WTC11 (cell line): ENCODE measurements around the gene TM7SF3. TPM values are rescaled to one million over a fixed set of nuclear protein-coding genes. Genes with fewer than 3 reads are reported as not detected.

Experiments used
- ATAC-seq: fragments of 200-7000 bp; cut with Tn5 transposase; 2 replicates; pipeline ENCODE4 v1.10.0; 2021; ENCODE audit warnings: mild to moderate bottlenecking, moderate library complexity
- CTCF ChIA-PET: fragments of 300-600 bp; sonication (Branson Sonifier 250); formaldehyde crosslinking; loops from one replicate; lab custom pipeline; 2021; ENCODE audit warnings: antibody characterized with exemption; lab: Charles Lee
- POLR2A ChIA-PET: fragments of 350-600 bp; sonication (Branson Sonifier 250); formaldehyde crosslinking; loops from one replicate; lab custom pipeline; 2021; ENCODE audit warnings: antibody characterized with exemption; lab: Charles Lee
- DNase-seq: peaks from one replicate; pipeline ENCODE4 v3.0.0; 2021; ENCODE audit warnings: low spot score
- H3K27ac Mint-ChIP-seq: 2 replicates; pipeline ENCODE4 v1.8.0; 2021; ENCODE audit warnings: mixed read lengths
- H3K27me3 Mint-ChIP-seq: 2 replicates; pipeline ENCODE4 v1.8.0; 2021; ENCODE audit warnings: low read depth, mild to moderate bottlenecking, moderate library complexity, mixed read lengths
- H3K36me3 Mint-ChIP-seq: 2 replicates; pipeline ENCODE4 v1.8.0; 2021; ENCODE audit warnings: mixed read lengths
- H3K4me1 Mint-ChIP-seq: 2 replicates; pipeline ENCODE4 v1.8.0; 2022; ENCODE audit warnings: mixed read lengths
- H3K4me3 Mint-ChIP-seq: 2 replicates; pipeline ENCODE4 v1.8.0; 2021; ENCODE audit warnings: mild to moderate bottlenecking, moderate library complexity, mixed read lengths
- H3K9me3 Mint-ChIP-seq: 2 replicates; pipeline ENCODE4 v1.8.0; 2021; ENCODE audit warnings: mixed read lengths
- ESRRA ChIP-seq: sonication (generic); formaldehyde crosslinking; IDR thresholded peaks from 2 replicates; pipeline ENCODE4 v1.8.1; 2022; ENCODE audit warnings: mild to moderate bottlenecking, missing genetic modification reagents, borderline replicate concordance
- ETV6 ChIP-seq: sonication (generic); formaldehyde crosslinking; IDR thresholded peaks from 2 replicates; pipeline ENCODE4 v1.8.1; 2022; ENCODE audit warnings: mild to moderate bottlenecking, missing genetic modification reagents
- GRHL2 ChIP-seq: fragments of 250-450 bp; sonication (Bioruptor Pico); IDR thresholded peaks from 2 replicates; pipeline ENCODE4 v1.8.0; 2022; ENCODE audit warnings: mild to moderate bottlenecking, moderate library complexity; ENCODE audit not compliant: insufficient replicate concordance, severe bottlenecking
- MYBL2 ChIP-seq: sonication (generic); formaldehyde crosslinking; IDR thresholded peaks from 2 replicates; pipeline ENCODE4 v1.8.1; 2023; ENCODE audit warnings: mild to moderate bottlenecking, moderate library complexity, missing genetic modification reagents
- NFYB ChIP-seq: sonication (generic); formaldehyde crosslinking; conservative IDR thresholded peaks from 2 replicates; pipeline ENCODE4 v1.8.0; 2022; ENCODE audit warnings: low read depth, missing genetic modification reagents
- NR2C2 ChIP-seq: sonication (generic); formaldehyde crosslinking; IDR thresholded peaks from 2 replicates; pipeline ENCODE4 v1.8.0; 2022; ENCODE audit warnings: mild to moderate bottlenecking, missing genetic modification reagents
- TEAD1 ChIP-seq: sonication (generic); formaldehyde crosslinking; IDR thresholded peaks from 2 replicates; pipeline ENCODE4 v1.8.0; 2022; ENCODE audit warnings: mild to moderate bottlenecking, missing genetic modification reagents
- TP53 ChIP-seq: sonication (generic); formaldehyde crosslinking; IDR thresholded peaks from 2 replicates; pipeline ENCODE4 v1.8.1; 2023; ENCODE audit warnings: mild to moderate bottlenecking, missing genetic modification reagents
- USF2 ChIP-seq: sonication (generic); formaldehyde crosslinking; IDR thresholded peaks from 2 replicates; pipeline ENCODE4 v1.8.1; 2023; ENCODE audit warnings: mild to moderate bottlenecking, missing genetic modification reagents, moderate library complexity
- ZBTB43 ChIP-seq: sonication (generic); formaldehyde crosslinking; IDR thresholded peaks from 2 replicates; pipeline ENCODE4 v1.8.1; 2023; ENCODE audit warnings: mild to moderate bottlenecking, missing genetic modification reagents
- ZNF138 ChIP-seq: sonication (generic); formaldehyde crosslinking; conservative IDR thresholded peaks from 2 replicates; pipeline ENCODE4 v1.8.1; 2022; ENCODE audit warnings: mild to moderate bottlenecking, moderate library complexity, missing genetic modification reagents
- ZNF219 ChIP-seq: sonication (generic); formaldehyde crosslinking; IDR thresholded peaks from 2 replicates; pipeline ENCODE4 v1.8.0; 2023; ENCODE audit warnings: missing genetic modification reagents, mild to moderate bottlenecking, borderline replicate concordance
- ZSCAN18 ChIP-seq: fragments of 250-450 bp; sonication (Bioruptor Pico); IDR thresholded peaks from 2 replicates; pipeline ENCODE4 v2.1.2; 2022; ENCODE audit warnings: mild to moderate bottlenecking, moderate library complexity
- total RNA-seq: library from RNA; stranded (reverse); gene quantifications from 3 replicates; pipeline ENCODE4 v1.2.3, GENCODE V29; 2021
- TF ChIP-seq, protein P1 (sequence below): sonication (generic); formaldehyde crosslinking; conservative IDR thresholded peaks from 2 replicates; pipeline ENCODE4 v1.8.1; 2022; ENCODE audit warnings: mild to moderate bottlenecking, missing genetic modification reagents
- TF ChIP-seq, protein P2 (sequence below): sonication (generic); formaldehyde crosslinking; IDR thresholded peaks from 2 replicates; pipeline ENCODE4 v1.8.1; 2022; ENCODE audit warnings: missing genetic modification reagents, borderline replicate concordance

TM7SF3 gene
- total RNA-seq, 1 experiment from 2014 or later, result 75.3 TPM

DNA sequence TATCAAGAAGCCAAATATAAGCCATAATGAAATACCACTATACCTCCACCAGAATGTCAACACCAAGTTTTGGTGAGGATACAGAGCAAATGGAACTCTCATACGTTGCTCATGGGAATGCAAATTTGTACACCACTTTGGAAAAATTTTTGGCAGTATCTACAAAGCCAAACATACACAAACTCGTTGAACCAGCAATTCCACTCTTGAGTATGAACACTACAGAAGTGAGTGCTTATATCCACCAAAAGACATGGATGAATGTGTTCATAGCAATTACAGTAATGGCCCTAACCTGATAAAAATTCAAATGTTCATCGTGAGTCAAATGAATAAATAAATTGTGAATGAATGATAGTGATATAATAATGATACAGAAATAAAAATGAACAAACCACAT is 43.4 kb upstream of the TM7SF3 start (continued):
- TF ChIP-seq ZSCAN18, result no peak

GRCh38 chr12:27055966-27056365 is 41.8 kb upstream of the TM7SF3 start:
- TF ChIP-seq ESRRA (CRISPR knock-in tag) (no peak), NFYB (CRISPR knock-in tag) (no peak), ZNF138 (CRISPR knock-in tag) (no peak)
- TF ChIP-seq, all 79 proteins: peak for 0
- H3K9me3 Mint-ChIP-seq, result no peaks in the 10 kb centered on the region
- no peak overlapping the region for H3K4me3 Mint-ChIP-seq
- DNase-seq (no peak), ATAC-seq (no peak)
- H3K4me1 Mint-ChIP-seq, result no peaks in the 10 kb centered on the region
- ChIA-PET POLR2A (no interaction called here), CTCF (no interaction called here)
- H3K27ac Mint-ChIP-seq, result no peak overlapping the region
- no peaks in the 10 kb centered on the region for H3K36me3 Mint-ChIP-seq
- H3K27me3 Mint-ChIP-seq, result no peaks in the 10 kb centered on the region

DNA sequence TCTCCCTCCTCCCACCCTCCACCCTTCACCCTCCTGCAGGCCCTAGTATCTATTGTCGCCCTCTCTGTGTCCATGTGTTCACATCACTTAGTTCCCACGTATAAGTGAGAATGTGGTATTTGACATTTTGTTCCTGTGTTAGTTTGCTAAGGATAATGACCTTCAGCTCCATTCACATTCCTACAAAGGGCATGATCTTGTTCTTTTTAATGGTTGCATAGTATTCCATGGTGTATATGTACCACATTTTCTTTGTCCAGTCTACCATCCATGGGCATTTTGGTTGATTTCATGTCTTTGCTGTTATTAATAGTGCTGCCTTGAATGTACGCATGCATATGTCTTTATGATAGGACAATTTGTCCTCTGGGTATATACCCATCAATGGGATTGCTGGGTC is 38.6 kb upstream of the TM7SF3 start:
- TF ChIP-seq ZSCAN18 (no peak), TP53 (no peak), GRHL2 (no peak), TEAD1 (CRISPR knock-in tag) (no peak), NR2C2 (CRISPR knock-in tag) (no peak), USF2 (CRISPR knock-in tag) (no peak), ZBTB43 (CRISPR knock-in tag) (no peak), ZNF219 (CRISPR knock-in tag) (no peak), ETV6 (no peak), MYBL2 (CRISPR knock-in tag) (no peak)
- TF ChIP-seq, protein P1, sequence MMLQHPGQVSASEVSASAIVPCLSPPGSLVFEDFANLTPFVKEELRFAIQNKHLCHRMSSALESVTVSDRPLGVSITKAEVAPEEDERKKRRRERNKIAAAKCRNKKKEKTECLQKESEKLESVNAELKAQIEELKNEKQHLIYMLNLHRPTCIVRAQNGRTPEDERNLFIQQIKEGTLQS (CRISPR knock-in tag), result no peak
- TF ChIP-seq, protein P2, sequence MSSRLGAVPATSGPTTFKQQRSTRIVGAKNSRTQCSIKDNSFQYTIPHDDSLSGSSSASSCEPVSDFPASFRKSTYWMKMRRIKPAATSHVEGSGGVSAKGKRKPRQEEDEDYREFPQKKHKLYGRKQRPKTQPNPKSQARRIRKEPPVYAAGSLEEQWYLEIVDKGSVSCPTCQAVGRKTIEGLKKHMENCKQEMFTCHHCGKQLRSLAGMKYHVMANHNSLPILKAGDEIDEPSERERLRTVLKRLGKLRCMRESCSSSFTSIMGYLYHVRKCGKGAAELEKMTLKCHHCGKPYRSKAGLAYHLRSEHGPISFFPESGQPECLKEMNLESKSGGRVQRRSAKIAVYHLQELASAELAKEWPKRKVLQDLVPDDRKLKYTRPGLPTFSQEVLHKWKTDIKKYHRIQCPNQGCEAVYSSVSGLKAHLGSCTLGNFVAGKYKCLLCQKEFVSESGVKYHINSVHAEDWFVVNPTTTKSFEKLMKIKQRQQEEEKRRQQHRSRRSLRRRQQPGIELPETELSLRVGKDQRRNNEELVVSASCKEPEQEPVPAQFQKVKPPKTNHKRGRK (CRISPR knock-in tag), result no peak
- no peaks in the 10 kb centered on the region for H3K36me3 Mint-ChIP-seq
- ChIA-PET CTCF (no interaction called here), POLR2A (no interaction called here)
- no peak overlapping the region for H3K27ac Mint-ChIP-seq
- no peak for ATAC-seq
- no peaks in the 10 kb centered on the region for H3K27me3 Mint-ChIP-seq
- H3K4me1 Mint-ChIP-seq, result no peaks in the 10 kb centered on the region
- no peak for DNase-seq
- no peak overlapping the region for H3K4me3 Mint-ChIP-seq
- no peaks in the 10 kb centered on the region for H3K9me3 Mint-ChIP-seq
